Stimulated activated CD4-positive, alpha-beta T cell treated with anti-CD3 and anti-CD28 coated beads, Interleukin-15, amount 100 ng/mL, for 1 hour (primary cell): Measurements from ENCODE around the gene DIDO1.
"Not testable (repeated sequence)": the region's sequence is repeated elsewhere in the genome, so short reads cannot be mapped to it uniquely, and the experiment has no call there.

Experiments used
- DNase-seq, 2 donors: peaks; one replicate each; pipeline ENCODE4 v3.0.0-alpha.2; 2020; ENCODE audit warnings: low read depth in 1 of 2, low spot score in 1 of 2

DIDO1 gene

DNA sequence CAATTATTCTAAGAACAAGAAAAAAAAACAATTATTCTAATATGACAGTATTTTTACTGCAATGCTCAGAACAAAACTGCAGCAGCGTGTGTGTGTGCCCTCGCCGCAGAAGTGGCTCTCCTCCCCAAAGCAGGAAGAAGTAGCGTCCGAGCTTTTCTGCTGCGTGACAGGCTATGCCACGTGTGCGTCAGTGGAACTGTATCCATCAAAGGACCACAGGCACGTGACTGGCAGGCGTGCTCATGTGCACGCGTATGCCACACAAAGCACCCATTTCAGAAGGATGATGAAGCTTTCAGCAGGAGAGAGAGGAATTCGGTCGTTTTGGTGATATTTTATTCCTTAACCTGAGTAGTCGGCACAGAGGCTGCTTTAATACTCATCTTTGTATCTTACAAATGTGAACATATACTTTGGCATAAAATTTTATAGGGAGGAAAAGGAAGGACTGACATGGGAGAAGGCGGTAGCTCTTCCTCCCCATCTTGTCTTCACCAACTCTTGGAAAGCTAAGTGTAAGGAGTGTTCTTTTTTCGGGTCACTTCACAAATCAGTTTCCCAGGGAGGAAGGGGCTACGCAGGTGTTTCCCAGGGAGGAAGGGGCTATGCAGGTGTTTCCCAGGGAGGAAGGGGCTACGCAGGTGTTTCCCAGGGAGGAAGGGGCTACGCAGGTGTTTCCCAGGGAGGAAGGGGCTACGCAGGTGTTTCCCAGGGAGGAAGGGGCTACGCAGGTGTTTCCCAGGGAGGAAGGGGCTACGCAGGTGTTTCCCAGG, 68.1 kb downstream of the DIDO1 start:
- no peak for DNase-seq

DNA sequence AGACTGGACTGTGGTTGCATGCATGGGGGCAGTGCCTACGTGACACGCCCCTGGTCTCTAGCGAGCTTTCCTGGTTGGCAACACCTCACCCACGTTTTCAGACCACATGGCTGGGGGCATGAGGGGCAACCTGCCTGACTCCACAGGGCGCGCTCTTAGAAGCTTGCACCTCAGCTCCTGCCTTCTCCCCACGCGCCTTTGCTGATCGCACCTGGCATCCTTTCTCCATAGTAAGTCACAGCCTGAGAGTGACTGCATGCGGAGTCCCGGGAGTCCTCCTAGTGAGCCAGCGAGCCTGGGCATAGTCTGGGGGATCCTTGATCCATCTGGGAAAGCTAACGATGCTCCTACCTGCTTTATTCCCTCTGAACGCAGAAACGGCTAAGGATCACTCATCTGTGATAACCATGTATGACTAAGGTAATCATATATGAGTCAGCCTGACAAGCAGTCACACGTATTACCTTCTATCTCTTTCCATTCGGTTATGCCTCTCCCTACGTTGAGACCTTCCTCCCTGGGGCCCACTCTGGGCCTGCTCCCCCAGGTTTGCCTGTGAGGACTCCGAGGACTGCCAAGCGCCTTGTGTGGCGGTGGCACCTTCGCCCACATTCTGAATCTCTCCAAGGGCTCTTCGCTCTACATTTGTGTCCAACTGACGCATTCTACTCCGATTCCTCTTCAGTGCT, 69.2 kb downstream of the DIDO1 start:
- DNase-seq = no peak

- no peak for DNase-seq
Measured at GRCh38 chr20:62855120-62855519, 71.2 kb downstream of the DIDO1 start.

DNA sequence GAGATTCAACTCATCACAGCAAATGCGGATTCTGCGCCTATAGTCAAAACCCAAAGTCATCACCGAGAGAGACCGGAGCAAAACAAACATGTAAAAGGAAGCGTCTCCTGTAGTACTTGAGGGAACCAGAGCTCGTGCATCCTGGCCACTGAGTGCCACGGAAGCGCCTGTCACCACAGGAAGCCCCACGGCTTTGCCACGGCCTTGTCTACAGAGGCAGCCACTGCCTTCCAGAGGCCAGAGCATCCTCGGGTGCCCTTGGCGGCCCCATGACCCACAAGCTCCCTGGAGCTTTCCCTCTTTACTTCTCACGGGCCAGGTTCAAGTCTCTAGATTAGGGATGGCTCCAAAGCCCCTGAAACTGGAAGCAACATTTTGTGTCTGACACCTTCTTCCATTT, 72.2 kb downstream of the DIDO1 start:
- DNase-seq = no peak

GRCh38 chr20:62853304-62853703, 73.0 kb downstream of the DIDO1 start:
- not testable (repeated sequence) for DNase-seq

DNA sequence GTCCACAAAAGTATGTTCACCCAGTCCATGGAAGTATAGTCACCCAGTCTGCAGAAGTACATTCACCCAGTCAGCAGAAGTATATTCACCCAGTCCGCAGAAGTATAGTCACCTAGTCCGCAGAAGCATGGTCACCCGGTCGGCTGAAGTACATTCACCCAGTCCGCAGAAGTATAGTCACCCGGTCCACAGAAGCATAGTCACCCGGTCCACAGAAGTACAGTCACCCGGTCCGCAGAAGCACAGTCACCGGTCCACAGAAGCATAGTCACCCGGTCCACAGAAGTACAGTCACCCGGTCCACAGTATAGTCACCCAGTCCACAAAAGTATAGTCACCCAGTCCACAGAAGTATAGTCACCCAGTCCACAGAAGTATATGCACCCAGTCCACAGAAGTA, 73.5 kb downstream of the DIDO1 start:
- DNase-seq = no peak

DNA sequence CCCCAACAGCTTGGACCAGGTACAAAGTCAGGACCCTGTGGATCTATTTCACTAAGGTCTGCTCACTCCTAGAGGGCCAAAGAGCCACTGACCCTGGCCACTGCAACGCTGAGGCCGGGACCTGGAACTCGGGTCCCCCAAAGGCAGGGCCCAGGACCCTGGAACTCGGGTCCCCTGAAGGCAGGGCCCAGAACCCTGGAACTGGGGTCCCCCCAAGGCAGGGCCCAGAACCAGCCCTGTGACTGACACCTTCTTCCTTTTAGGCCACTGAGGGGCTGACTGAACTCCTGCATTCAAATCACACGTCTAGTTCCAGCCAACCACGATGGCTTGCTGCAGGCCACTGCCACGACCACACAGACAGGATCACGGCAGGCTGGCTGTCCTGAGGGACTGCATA, 74.1 kb downstream of the DIDO1 start:
- no peak for DNase-seq

GRCh38 chr20:62850333-62850974, 75.9 kb downstream of the DIDO1 start:
- DNase-seq = no peak

- no peak for DNase-seq
Measured at GRCh38 chr20:62849431-62849830, 76.9 kb downstream of the DIDO1 start.

- not testable (repeated sequence) for DNase-seq
Measured at GRCh38 chr20:62848917-62849316, 77.4 kb downstream of the DIDO1 start.

DNA sequence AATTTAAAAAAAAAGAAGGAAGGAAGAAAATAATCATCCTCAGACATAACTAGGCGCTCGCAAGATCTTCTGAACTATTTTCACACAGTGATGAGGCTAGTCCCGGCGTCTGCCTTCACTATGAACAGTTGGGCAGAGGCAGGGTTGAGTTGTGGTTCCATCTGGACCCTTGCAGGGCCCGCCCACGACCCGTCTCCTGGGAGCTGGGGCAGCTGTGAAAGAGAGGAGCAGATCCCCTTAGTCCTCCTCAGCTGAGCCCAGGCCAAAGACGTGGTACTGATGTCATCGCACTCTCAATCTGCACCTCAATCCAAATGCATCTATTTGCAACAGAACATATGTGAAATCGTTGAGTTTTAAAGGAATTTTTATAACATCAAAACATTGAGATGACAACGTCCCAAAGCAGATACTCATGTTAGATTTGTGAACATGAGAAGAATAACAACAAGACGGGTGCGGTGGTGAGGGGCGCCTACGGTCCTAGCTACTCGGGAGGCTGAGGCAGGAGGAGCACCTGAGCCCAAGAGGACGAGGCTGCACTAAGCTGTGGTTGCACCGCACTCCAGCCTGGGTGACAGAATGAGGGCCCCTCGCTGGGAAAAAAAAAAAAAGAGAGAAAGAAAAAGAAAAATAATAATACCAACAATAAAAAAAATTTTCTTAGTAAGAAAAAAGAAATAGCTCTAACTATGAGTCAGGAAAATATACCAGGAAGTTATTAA, 80.0 kb downstream of the DIDO1 start:
- DNase-seq = no peak

DNA sequence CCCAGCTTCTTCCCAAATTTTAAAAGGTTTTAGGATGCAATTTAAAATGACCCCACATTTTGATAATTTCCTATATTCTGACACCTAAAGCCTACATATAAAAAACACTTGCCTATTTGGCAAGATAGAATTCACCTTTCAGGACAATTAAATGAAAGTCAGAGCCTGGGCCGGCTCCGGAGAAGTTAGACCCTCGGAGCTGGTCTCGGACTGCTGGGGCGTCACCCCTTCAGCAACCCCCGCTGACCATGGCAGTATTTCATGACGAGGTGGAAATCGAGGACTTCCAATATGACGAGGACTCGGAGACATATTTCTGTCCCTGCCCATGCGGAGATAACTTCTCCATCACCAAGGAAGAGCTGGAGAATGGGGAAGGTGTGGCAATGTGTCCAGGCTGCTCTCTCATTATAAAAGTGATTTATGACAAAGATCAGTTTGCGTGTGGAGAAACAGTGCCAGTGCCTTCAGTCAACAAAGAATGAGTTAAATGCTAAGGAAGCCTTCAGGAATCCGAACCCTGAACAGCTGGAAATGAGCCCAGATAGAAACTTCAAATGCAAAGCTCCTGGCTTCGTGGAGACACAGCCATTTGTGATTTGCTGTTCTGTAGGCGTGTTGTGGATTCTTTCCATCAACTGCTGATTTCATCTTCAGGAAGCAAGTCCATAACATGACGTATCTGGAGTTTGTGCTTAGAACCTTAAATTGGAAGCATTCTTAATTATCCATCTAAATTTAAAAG, 80.7 kb downstream of the DIDO1 start:
- no peak for DNase-seq

DNA sequence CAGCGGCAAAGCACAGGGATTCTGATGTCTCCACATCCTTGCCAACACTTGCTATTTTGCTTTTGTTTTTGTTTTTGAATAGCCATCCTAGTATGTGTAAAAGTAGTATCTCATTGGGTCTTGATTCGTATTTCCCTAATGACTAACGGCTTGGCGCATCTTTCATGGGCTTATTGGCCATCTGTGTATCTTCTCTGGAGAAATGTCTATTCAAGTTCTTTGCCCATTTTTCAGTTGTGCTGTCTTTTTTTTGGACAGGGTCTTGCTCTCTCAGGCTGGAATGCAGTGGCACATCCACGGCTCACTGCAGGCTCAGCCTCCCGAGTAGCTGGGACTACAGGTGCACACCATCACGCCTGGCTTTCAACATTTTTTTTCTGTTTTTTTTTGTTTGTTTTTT, 82.1 kb downstream of the DIDO1 start:
- DNase-seq = no peak

DNA sequence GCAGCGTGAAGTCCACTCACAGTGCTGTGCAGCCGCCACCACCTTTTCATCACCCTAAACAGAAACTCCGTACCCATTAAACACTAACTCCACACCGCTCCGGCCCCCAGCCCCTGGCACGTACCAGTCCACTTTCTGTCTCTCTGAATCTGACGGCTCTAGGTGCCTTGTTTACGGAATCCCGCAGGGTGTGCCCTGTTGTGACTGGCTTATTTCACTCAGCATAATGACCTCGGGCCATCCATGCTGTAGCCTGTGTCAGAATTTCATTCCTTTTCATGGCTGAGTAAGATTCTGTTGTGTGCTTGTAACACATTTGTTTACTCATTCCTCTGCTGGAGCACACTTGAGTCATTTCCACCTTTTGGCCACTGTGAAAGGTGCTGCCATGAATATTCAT, 82.6 kb downstream of the DIDO1 start:
- DNase-seq = no peak

- DNase-seq = no peak
Measured at GRCh38 chr20:62841705-62842212, 84.5 kb downstream of the DIDO1 start.

DNA sequence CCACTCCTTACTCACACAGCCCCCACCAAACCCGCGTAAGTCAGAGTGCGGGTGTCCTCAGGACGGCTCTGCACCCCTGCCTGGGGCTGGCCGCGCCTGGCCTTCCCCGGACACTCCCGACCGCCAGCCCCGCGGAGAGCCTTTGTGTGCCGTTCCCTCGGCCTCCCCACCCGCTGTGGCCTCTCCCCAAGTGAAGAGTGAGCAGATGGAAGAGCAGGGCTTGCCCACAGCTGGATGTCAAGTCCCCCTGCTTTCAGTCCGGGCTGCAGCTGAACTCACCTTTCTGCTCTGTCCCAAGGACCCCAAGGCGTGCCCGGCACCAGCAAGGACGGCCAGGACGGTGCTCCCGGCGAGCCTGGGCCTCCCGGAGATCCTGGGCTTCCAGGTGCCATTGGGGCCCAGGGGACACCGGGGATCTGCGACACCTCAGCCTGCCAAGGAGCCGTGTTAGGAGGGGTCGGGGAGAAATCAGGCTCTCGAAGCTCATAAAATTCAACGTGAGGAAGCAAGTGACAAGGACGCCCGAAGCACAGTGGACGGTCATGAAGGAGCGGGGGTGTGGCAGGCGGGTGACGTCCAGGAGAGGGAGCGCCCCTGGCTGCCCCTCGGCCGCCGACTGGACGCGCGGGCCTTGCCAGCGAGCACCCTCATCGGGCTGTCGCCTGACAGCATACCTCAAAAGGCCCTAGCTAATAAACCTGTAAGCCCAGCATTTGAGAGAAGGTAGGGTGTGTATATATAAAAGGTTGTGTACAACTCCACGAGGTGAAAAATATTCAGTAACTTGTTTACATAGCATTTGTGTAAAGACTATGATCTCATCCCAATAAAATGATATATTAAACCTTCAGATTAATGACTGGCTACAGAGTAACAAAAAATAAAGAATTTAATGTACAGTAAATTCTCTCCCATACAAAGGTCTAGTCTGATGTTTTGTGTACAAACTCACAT, 85.8 kb downstream of the DIDO1 start:
- DNase-seq = no peak

DNA sequence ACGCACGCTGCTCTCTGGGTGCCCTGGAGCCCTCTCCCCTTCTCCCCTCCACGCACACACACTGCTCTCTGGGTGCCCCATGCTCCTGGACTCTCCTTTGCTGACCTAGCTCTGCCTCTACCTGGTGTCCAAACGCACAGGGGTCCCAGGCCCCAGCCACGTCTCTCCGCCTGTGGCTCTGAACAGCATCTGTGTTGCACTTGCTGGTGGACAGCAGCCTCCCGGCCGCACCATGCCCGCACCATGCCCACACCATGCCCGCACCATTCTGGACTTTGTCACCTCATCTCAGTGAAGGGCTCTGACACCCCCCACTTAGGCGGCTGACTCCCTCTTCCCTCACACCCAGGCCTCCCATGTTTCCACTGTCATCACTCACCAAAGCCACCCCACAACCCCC, 86.5 kb downstream of the DIDO1 start:
- DNase-seq = no peak

GRCh38 chr20:62839261-62839660, 87.0 kb downstream of the DIDO1 start:
- no peak for DNase-seq

GRCh38 chr20:62838128-62838891, 88.0 kb downstream of the DIDO1 start:
- DNase-seq = no peak
